Jurkat, Clone E6-1 (cell line): Measurements from ENCODE around the gene EDIL3.

Experiments used
- DNase-seq: peaks from one replicate; pipeline ENCODE4 v3.0.0-alpha.2; 2011; ENCODE audit warnings: low read depth, low spot score
- H3K4me3 ChIP-seq: 2 replicates; pipeline ENCODE4 v1.5.1; 2011; ENCODE audit warnings: mild to moderate bottlenecking, low read length, control low read depth, moderate library complexity

The EDIL3 gene

DNA sequence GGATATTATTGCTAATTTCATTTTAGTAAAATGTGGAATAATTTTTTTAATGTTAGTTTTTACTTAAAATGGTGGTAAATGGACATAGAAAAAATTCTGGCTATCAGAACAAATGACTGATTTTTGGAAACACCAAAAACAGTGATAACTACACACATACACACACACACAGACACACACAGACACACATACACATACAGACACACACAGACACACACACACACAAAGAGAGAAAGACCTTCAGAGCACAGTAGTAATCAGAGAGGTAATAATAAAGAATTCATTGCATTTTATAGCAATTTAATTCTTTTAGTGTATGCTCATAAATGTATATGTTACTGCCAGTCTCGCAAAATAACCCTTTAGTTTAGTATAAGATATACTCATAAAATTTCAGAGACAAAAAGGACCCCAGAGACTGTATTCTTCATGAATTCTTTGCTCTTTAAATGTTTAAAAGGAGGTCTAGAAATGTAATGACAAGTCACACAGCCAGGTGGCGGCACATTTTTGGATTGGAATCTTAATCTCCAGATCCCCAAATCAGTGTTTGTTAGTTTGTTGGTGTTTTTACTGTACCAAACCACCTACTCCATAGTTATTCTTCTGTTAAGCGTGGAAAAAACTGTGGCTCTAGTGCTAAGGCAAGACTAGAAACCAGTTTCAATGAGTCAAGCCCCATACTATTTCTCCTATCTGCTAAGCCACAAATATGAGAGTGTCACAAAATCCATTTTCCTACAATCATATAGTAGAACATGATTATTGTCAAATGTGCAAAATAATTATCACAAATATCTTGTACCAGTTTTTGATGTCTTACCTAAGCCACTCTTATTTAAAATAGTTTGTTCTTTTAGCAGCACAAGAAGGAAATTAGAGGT is 109.9 kb downstream of the EDIL3 start:
- no peak overlapping the region for H3K4me3 ChIP-seq
- DNase-seq: no peak

DNA sequence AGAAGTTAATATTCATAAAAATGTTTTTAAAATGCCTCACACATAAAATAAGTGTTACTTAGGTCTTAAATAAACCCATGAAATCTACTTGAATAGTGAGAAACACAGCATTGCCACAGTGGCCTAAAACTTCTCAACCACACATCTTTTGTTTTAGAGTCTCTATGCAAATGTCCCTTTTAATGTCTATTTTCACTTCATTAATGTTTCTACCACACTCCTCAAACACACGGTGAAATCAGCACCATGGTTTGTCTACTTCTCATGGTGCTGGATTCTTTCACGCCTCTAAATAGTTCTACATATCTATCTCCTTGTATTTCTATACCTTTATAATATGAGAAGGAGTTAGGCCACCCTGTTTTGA is 111.2 kb downstream of the EDIL3 start:
- DNase-seq: no peak
- H3K4me3 ChIP-seq: no peak overlapping the region

DNA sequence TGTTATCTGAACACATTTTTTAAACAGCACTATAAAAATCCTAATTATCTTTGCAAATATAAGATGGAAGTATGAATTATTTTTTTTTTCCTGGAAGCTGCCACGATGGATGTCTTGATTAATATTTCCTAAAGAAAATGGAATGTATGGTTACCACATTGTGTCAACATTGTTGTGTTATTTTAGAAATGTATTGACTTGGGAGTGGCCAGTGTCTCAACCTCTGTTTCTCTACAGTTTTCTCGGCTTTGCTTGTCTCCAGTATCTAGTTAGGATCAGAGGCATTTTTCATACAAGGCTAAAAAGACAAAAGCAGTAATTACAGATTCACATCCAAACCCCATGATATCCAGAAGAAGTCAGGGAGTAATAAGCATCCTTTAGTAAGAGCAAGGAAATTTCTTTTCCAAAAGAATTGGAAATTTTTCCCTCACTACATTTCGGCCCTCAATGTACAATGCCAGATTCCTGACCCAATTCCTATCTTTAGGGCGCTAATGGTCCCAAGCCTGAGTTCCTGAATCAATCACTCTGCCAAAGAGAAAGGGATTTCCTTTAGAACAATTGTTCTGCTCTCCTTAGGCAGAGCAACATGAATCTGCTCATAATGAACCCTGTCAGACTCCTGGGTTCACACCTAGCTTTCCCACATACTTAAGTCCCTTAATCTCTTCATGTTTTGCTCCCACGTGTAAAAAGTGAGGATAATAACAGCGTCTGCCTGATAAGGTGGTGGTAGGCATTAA is 111.7 kb downstream of the EDIL3 start:
- no peak overlapping the region for H3K4me3 ChIP-seq
- DNase-seq: no peak

DNA sequence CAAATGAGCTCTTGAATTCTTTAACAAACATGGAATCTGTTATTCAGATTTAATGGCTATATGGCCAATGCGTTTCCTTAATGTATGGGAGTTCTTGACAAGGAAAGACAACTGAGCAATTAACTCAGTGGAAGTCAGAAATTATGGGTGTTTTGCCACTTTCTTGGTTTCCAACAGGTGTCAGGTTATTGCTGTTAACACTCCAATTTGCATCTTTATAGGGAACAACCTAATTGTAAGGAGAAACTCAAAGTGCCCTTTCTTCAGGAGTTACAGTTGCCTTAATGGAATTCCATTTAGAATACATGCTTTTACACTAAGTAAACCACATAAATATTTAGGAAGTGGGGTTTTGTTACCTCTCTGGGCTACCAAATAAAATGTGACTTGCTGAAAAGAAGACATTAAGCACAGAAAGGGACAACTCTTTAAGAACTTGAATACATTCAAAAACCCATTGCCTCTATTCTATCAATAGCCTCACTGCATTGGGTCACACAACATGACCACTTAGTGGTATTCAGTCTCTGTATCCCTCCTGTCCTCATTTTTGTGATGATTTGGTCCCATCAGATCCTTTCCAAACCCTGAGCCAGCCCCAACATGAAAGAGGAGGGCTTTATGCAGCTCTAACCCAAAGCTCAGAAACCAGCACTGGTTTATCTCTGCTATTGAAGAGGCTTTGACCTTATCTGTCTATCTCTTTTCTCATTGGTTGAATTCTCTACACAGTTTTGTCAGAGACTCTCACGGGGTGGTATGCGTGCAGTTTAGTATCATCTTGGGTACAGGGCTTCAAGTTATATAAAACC is 118.7 kb downstream of the EDIL3 start:
- H3K4me3 ChIP-seq: no peak overlapping the region
- no peak for DNase-seq

DNA sequence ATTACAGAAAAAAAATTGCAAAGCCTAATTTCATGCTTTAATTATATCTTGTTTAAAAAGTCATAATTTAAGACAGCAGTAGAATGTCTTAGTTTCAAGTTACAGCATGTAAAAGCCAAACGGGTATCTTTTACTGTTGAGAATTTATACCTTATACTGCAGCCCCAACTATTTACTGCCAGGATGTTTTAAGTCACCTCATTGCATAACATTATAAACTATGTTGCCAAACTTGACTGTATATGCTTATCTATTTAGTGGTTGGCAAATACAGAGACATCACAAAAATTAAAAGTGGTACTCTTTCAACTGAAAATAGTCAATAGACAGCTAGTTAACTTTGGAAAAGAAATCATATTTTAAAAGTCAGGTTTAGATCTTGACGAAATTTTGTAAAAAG is 119.5 kb downstream of the EDIL3 start:
- DNase-seq: no peak

DNA sequence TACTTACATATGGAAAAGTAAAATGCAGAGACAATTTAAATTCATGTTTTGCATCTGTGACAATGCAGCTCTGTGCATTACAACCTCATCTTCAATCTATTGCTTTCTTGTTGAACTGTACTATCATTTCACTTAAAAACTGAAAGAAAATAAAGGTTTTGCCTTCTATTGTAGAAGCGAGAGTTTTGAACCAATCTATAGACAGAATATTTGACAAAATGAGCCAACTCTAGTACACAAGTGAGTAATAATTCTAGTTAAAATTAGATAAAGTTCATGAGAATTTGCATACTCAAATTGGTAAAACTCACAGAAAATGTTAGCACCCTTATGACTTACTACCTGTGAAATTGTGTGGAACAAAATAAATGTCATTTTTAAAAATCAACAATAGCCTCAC is 123.7 kb downstream of the EDIL3 start:
- no peak for DNase-seq
- no peak overlapping the region for H3K4me3 ChIP-seq

More for the DNA sequence above, 119.5 kb downstream of the EDIL3 start:
- H3K4me3 ChIP-seq: no peak overlapping the region

DNA sequence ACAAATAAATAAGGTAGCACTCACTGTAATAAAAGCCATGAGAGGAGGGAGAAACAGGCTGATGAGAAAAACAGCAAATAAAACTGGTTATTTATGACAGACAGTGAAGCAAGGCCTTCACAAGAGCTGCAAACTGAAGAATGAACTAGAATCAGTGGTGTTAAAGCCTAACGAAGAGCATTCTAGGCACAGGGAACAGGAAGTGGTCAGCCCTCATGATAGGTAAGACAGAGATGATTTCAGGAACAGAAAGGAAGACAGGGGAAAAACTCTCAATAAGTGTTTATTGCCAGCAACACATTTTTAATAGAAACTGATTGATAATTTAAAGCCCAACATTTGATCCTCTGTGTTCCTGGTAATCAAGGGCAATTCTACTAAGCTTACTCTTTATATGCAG is 124.5 kb downstream of the EDIL3 start:
- DNase-seq: no peak
- H3K4me3 ChIP-seq: no peak overlapping the region

DNA sequence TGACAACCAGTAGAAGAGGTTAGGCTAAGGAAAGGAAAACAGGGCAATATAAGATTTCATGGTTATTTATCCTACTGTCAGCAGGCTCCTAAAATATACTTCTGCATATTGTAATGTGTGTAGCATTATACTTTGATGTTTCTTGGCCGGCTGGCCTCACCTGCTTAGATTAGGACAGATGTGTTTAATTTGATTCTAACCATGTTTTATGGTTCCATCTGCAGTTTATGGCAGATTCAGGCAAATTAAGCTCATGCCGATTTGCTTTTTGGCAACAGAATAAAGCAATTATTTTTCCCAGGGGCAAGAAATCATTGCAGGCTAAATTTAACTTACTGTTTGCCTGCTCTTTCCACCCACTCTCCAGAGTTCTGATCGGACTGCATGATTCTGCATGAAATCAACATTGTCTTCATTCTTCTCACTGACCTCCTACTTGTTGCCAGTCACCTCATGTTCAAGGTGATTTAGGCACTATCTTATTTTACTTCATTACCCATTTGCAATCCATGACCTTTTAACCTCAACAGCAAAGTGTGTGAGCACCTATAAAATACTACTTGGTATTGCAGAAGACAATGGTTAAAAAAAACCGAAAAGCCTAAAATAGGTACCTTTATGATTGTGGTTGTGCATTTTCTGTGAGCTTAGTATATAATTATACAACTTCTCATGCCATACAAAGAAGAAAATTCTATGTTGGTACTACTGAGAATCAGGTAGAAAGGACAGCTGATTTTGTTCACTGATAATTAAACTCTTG is 125.2 kb downstream of the EDIL3 start:
- no peak for DNase-seq
- H3K4me3 ChIP-seq: no peak overlapping the region

DNA sequence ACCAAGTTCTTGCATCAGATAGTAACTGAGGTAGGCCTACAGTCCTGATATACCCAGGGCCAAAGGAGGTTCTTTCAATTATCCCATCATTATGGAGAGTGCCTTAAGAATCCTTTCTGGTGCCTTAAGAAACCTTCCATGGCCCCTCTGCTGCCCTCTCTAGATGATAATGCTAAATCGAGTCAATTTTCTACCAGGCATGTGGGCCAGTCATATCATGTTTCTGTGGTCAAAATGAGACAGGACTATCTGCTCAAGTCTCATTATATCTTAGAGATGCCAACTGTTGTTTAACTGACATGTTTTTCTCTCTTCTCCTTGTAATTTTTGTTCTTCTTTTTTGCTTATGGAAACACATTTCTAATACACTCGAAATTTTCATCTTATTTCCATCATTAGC is 127.6 kb downstream of the EDIL3 start:
- DNase-seq: no peak
- no peak overlapping the region for H3K4me3 ChIP-seq

DNA sequence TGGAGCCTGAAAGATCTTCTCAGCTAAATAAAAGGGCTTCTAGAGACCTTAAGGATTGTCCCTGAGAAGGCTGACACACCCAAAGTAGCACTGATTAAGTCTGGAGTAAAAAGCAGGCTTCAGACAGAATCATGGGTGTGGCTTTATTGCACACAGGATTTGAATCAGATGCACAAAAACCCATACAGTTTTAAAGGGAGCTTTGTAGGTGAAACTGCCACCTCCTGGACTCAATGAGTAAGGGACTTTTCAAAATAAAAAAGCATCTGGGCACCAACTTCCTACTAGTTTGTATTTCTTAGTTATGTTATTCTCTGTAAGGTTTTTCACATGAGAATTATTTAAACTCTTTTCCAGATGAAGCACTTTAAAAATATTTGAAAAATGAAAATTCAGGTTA is 129.4 kb downstream of the EDIL3 start:
- no peak overlapping the region for H3K4me3 ChIP-seq
- peak; percentile 11 for DNase-seq

DNA sequence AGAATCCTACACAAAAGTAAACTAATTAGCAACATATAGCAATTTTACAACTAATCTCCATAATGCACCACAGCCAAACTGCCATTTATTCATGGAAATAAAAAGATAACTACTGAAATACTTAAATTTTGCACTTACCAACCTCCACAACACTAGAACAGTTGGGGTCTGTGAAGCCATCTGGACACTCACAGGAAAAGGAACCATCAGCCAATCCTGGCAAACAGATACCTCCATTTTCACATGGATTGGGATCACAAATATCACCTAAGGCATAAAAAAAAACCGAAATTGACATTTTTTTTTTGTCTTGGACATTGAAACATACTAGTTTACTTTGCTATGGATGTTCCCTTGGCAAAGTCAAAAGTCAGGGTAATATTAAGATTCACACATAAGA is 130.7 kb downstream of the EDIL3 start:
- DNase-seq: no peak
- H3K4me3 ChIP-seq: no peak overlapping the region

DNA sequence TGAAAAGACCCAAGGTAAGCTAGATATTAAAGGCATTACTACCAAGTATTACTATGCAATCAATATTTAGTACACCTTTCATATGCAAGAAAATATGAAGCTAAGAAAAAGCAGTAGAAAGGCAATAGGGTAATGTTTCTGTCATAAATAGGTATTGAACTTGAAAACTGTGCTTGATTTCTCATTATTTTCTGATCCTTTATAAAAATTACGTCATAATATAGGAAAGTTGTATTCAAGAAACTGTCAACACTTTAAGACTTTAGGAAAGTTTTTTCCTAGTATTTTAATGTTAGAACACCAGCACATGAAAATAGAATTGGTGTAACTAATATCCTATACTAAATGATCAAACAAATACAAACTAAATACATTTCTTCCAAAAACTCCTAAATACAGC is 133.2 kb downstream of the EDIL3 start:
- no peak overlapping the region for H3K4me3 ChIP-seq
- no peak for DNase-seq

DNA sequence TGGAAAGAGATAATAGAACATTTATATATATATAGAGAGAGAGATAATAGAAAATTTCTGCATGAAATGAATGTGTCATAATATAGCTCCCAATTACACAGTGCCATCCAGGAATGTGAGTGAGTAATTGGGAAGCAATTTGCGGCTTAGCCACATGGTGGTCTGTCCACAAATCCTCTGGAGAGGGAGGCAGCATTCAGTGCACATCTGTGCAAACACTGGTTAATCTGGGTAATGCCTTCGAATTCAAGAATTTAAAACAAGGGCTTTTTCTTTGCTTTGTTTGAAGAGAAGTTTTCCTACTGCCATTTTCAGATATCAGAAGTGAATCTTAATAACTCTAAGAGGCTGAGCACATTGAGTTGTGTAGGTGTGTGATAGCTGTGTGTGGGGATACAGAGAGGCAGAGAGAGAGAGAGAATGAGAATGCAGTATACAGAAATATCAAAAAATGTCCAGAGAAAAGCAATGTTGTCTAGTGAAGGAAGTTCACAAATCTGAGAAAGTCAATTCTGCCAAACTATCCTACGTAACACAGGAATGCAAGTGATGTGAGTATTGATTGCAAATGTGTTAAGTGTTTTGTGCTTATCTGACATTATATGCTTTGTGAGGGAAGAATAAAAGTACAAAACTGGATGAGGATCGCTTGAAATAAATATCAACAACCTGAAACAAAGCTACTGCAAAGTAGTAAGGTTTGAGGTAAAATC is 134.6 kb downstream of the EDIL3 start:
- H3K4me3 ChIP-seq: no peak overlapping the region
- DNase-seq: no peak

DNA sequence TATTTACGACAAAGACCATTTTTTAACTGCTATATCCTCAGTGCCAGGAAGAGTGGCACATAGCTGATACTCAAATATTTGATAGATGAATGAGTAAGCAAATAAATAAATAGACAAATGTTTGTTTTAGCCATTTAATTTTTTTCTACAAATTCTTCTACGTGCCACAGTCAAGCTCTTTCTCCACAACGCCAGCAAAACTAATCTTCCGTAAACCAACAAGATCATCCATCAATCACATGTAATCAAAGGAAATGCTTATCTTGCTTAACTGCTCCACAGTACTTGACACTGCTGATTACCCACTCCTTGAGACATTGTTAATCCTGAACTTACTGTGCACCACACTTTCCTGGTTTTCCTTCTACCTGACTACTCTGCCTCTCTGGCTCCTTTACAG is 136.7 kb downstream of the EDIL3 start:
- no peak overlapping the region for H3K4me3 ChIP-seq

DNA sequence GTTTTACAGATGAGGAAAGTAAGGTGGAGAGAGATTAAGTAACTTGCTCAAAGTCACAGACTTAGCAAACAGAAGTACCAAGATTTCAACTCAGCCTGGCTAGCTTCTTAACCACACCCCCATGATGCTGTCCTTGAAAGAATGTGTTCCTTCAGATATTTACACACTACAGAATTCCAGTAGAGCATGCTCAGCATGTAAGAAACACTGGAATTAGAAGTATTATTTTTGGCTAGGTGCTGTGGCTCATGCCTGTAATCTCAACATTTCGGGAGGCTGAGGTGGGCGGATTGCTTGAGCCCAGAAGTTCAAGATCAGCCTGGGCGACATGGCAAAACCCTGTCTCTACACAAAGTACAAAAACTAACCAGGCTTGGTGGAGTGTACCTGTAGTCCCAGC is 142.4 kb downstream of the EDIL3 start:
- no peak overlapping the region for H3K4me3 ChIP-seq
- DNase-seq: no peak

More for the DNA sequence above, 136.7 kb downstream of the EDIL3 start:
- no peak for DNase-seq

DNA sequence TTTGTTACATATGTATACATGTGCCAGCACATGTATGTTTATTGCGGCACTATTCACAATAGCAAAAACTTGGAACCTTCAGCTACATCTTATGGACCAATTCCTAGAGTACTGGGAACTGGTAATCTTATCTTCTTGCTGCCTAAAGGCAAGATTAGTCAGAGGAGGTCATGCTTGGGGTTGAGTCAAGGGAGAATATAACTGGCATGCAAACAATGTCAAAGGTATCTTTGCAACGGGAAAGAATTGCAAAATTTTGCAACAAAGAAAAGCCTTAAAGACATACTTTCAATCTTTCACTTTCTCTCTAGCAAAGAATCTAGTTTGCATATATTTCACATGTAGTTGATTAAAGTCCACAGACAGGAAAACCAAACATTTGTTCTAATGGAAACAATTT is 145.2 kb downstream of the EDIL3 start:
- DNase-seq: no peak
- H3K4me3 ChIP-seq: no peak overlapping the region

DNA sequence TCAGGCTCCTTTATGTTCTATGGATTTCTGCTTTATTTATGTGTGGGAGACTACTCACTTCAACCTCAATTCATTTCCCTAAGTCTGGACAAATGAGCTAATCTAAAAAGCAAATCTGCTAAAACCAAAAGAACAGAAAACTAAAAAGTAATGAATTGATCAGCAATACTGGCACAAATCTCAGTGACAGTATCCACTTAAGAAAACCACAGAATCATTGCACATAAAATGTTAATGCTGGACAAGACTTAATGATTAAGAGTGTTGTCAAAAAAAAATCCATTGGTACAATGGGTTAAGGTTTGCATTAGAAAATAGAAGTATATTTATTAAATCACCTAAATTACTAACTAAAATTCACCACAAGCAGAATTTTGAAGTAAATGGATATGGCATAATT is 147.6 kb downstream of the EDIL3 start:
- no peak overlapping the region for H3K4me3 ChIP-seq
- DNase-seq: no peak

DNA sequence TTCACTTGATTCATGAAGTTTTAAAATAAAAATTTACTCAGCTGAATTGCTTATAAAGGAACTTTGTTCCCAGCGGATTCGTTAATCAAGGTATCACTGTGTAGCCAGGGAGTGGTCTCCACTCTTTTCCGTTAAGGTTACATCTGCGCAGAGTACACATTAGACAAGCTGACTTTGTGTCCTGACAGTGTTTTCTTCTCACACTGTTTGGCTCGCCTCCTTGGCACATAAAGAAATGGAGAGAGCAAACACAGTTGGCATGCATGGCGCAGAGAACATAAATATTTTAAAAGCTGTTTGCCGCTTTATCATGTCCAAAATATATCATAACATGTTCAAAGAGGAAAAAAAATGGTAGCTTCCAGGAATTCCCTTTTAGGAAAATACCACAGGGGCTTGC is 153.2 kb downstream of the EDIL3 start:
- H3K4me3 ChIP-seq: no peak overlapping the region
- no peak for DNase-seq

DNA sequence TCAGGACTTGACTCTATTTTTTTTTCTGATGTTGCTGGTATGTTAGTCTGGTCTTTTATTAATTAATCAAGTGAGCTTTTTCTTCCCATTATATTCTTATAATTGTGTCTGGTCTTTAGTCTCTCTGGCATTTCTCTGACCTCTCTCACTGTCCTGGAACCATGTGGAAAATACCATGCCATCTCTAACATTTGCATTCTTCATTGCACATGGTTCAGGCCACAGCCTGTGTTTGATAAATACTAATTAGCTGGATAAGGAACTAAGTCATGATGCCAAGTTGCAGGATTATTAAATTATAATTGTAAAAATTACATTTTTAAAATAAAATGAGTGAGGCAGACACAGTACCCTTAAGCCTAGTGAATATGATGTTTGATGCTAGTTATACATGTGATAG is 155.6 kb downstream of the EDIL3 start:
- no peak overlapping the region for H3K4me3 ChIP-seq
- DNase-seq: no peak
